Psoas muscle (tissue), 8 donors: Measurements from ENCODE around the gene ZSCAN5A. TPM values are rescaled to one million over a fixed set of nuclear protein-coding genes. Genes with fewer than 3 reads are reported as not detected.
"Not testable (repeated sequence)": the region's sequence is repeated elsewhere in the genome, so short reads cannot be mapped to it uniquely, and the experiment has no call there.

Experiments
- ATAC-seq, 4 donors: fragments of 200-7000 bp; cut with Tn5 transposase; one replicate each; pipeline ENCODE4 v1.9.1; 2020; ENCODE audit warnings: moderate library complexity in 3 of 4, mild to moderate bottlenecking in 2 of 4
- DNase-seq, 2 donors: peaks; one replicate each; pipeline ENCODE4 v3.0.0-alpha.2; 2020
- H3K27ac ChIP-seq: fragments of 200-600 bp; one replicate; pipeline ENCODE4 v1.8.0; 2022
- H3K27me3 ChIP-seq, 3 donors: fragments of 200-600 bp in 1 of 3; one replicate each; pipeline versions ENCODE4 v1.6.1 to v1.8.0; 2013 to 2022; ENCODE audit warnings: low read length in 2 of 3, mild to moderate bottlenecking in 2 of 3, moderate library complexity in 1 of 3; ENCODE audit not compliant: insufficient read depth in 3 of 3
- H3K36me3 ChIP-seq, 2 donors: fragments of 200-600 bp in 1 of 2; one replicate each; pipeline versions ENCODE4 v1.6.1 to v1.8.0; 2013 to 2022; ENCODE audit warnings: low read depth in 1 of 2, mild to moderate bottlenecking in 1 of 2, moderate library complexity in 1 of 2; ENCODE audit not compliant: insufficient read depth in 1 of 2
- H3K4me1 ChIP-seq: fragments of 200-600 bp; one replicate; pipeline ENCODE4 v1.8.0; 2022
- H3K4me3 ChIP-seq: fragments of 200-600 bp; one replicate; pipeline ENCODE4 v1.8.0; 2022; ENCODE audit warnings: mild to moderate bottlenecking
- H3K9me3 ChIP-seq: fragments of 200-600 bp; one replicate; pipeline ENCODE4 v1.8.0; 2022
- CTCF ChIP-seq: fragments of 200-600 bp; IDR thresholded peaks from one replicate; pipeline ENCODE4 v1.8.0; 2022; ENCODE audit warnings: antibody characterized with exemption
- WGBS, 3 donors: extraction: QIAGEN DNeasy Blood & Tissue Kit; methylation state at CpG; one replicate each; pipeline versions ENCODE4 v1.1.6 to v1.1.7; 2013; 5-methylcytosine and 5-hydroxymethylcytosine counted together
- intact Hi-C, 2 donors: fragments of 100-400 bp; cut with DNase I; formaldehyde crosslinking; loops; one replicate each; pipeline versions ENCODE4 v1.11.0 to v1.14.2; 2022
- polyA plus RNA-seq, 3 donors: library from polyadenylated mRNA; stranded (reverse); fragments of 200-250 nt; gene quantifications; one replicate each; pipeline ENCODE4 v1.2.3, GENCODE V29; 2013
- total RNA-seq, 4 donors: library from RNA; stranded (reverse); fragmentation: NEBNext Ultra II Directional in 2 of 4; extraction: Animal tissue kit (Norgen Biotek cat#: 25700) in 2 of 4; gene quantifications; one replicate each; pipeline versions ENCODE4 v1.2.1 to v1.2.4, GENCODE V29; 2021 to 2023
- donor health status: healthy with polysubstance abuse.
- donor health status: DM: no; HTN: no; CAD: no; lungs with moderate emphysema.
- donor health status: Bipolar disorder and iron deficiency.
- donor health status: healthy.
- donor health status: DM: yes; HTN: yes; CAD: no.
- donor health status: DM: no; HTN: no; CAD: no.
- donor health status: DM: no; HTN: no; CAD: no.
- donor health status: DM: yes; HTN: yes; CAD: no.

The ZSCAN5A gene
- total and polyA plus RNA-seq, 7 donors = 3.8 to 16.3 (median 10.7) TPM

GRCh38 chr19:56245121-56245740 lies 69.4 kb downstream of the ZSCAN5A start:
- Histone ChIP-seq H3K4me3 (no peak overlapping the region), H3K4me1 (no peaks in the 10 kb centered on the region), H3K27me3 (no peaks in the 10 kb centered on the region), H3K9me3 (no peaks in the 10 kb centered on the region), H3K36me3 (no peaks in the 10 kb centered on the region), H3K27ac (no peak overlapping the region)
- DNase-seq (no peak), ATAC-seq (no peak)
- TF ChIP-seq CTCF = no peak
- 43 to 51% (median 51%) methylated on average over 7 of the region's 7 CpGs for WGBS, 3 donors
- intact Hi-C loops = no loop called here

- no peaks in the 10 kb centered on the region for H3K36me3 ChIP-seq
- H3K9me3 ChIP-seq = no peaks in the 10 kb centered on the region
- no peaks in the 10 kb centered on the region for H3K4me1 ChIP-seq
- H3K27ac ChIP-seq = no peak overlapping the region
- WGBS, 3 donors = 84 to 88% (median 87%) methylated on average over 9 of the region's 9 CpGs
- intact Hi-C loops = no loop called here
- no peaks in the 10 kb centered on the region for H3K27me3 ChIP-seq
- ATAC-seq = no peak
- no peak for TF ChIP-seq CTCF
- H3K4me3 ChIP-seq = no peak overlapping the region
- DNase-seq = no peak
Measured at GRCh38 chr19:56223481-56223880, 91.2 kb downstream of the ZSCAN5A start.

- ATAC-seq = no peak
Measured at GRCh38 chr19:56222901-56223300, 91.7 kb downstream of the ZSCAN5A start.

GRCh38 chr19:56221851-56222250 lies 92.8 kb downstream of the ZSCAN5A start:
- DNase-seq (no peak), ATAC-seq (no peak)
- peaks cover 0 to 12% (median 4%) of the 10 kb centered on the region in 3 donors for H3K27me3 ChIP-seq
- 91 to 93% (median 92%) methylated on average over 14 of the region's 14 CpGs for WGBS, 3 donors
- intact Hi-C loops = no loop called here
- H3K4me3 ChIP-seq = no peak overlapping the region
- no peaks in the 10 kb centered on the region for H3K36me3 ChIP-seq
- no peaks in the 10 kb centered on the region for H3K4me1 ChIP-seq
- no peak for TF ChIP-seq CTCF
- no peak overlapping the region for H3K27ac ChIP-seq
- H3K9me3 ChIP-seq = no peaks in the 10 kb centered on the region

More at GRCh38 chr19:56222901-56223300, 91.7 kb downstream of the ZSCAN5A start:
- H3K27ac ChIP-seq = no peak overlapping the region
- WGBS, 3 donors = 72 to 76% (median 76%) methylated on average over 6 of the region's 6 CpGs
- no peak overlapping the region for H3K4me3 ChIP-seq
- no peaks in the 10 kb centered on the region for H3K36me3 ChIP-seq
- H3K9me3 ChIP-seq = no peaks in the 10 kb centered on the region
- intact Hi-C loops = no loop called here
- no peak for TF ChIP-seq CTCF
- no peak for DNase-seq
- no peaks in the 10 kb centered on the region for H3K4me1 ChIP-seq
- H3K27me3 ChIP-seq = peaks cover 0 to 2% (median 0%) of the 10 kb centered on the region in 3 donors

GRCh38 chr19:56221442-56221841 lies 93.2 kb downstream of the ZSCAN5A start:
- ATAC-seq, H3K4me3 ChIP-seq, H3K4me1 ChIP-seq, H3K9me3 ChIP-seq, DNase-seq, H3K36me3 ChIP-seq, intact Hi-C loops, H3K27ac ChIP-seq: not testable (repeated sequence)
- H3K27me3 ChIP-seq = peaks cover 0 to 12% (median 7%) of the 10 kb centered on the region in 3 donors
- WGBS, 3 donors = 53 to 65% (median 58%) methylated on average over 9 of the region's 9 CpGs
